GM19395 (cell line): ENCODE data around the gene MED12.

ENCODE experiments used
- ATAC-seq: cut with Tn5 transposase; IDR thresholded peaks from one replicate; pipeline ENCODE4 v1.9.1; 2021; ENCODE audit warnings: mild to moderate bottlenecking, moderate library complexity; ENCODE audit not compliant: unreplicated experiment

MED12 gene

DNA sequence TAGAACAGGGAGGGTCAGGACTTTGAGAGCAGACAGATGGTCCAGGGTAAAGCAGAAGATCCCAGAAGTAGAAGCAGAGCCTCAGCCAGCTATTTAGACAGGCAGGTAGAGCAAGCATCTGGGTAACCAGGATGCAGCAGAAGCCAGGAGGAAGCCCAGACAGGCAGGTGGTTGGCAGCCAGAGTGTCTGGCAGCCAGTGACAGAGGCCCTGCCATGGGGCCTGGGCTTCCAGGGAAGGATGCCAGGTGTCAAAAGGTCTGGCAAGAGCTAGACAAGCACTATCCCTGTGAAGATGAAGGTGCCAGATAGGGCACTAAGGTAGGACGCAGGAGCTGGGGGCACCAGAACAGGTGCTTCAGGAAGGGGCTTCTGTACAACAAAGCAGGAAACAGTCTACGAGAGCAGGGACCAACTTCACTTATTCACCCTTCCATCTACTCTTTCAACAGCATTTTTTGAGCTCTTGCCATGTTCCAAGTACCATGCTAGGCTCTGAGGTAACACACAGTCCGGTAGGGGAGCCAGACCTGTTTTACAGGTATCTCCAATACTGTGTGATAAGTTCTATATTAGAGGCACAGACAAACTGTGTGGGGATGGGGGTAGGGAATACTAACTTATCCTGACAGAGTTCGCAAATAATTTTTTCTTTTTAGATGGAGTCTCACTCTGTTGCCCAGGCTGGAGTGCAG lies 66.6 kb downstream of the MED12 start:
- no peak for ATAC-seq

DNA sequence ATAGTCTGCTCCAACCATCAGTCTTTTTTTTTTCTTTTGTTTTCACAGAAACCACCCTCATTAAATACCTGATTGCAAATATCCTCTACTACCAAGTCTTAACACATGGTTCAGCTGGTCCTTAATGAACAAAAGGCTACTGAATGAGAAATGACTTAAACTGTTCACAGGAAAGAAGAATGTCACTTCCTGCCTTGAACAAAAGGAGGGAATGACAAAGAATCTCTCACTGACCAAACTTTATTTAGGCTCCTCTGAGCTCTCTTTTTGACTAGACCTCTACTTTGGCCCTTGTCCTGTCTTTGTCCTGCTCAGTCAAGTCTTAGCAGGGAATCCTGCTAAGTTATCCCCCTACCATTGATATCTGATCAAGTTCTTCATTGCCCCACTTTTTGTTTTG lies 72.9 kb downstream of the MED12 start:
- ATAC-seq, result no peak
